GM20000 (cell line): ENCODE data around the gene FHIT.

ENCODE experiments used
- DNase-seq: peaks from one replicate; pipeline ENCODE4 v3.0.0; 2012; ENCODE audit warnings: low spot score
- TF ChIP-seq, protein P1 (sequence below): IDR thresholded peaks from 2 replicates; pipeline ENCODE4 v1.5.1; 2012; ENCODE audit warnings: mild to moderate bottlenecking, control low read depth; ENCODE audit errors: extremely low read depth, missing control alignments

Gene FHIT

GRCh38 chr3:59759298-59760031 is 1491.8 kb downstream of the FHIT start:
- TF ChIP-seq, protein P1, sequence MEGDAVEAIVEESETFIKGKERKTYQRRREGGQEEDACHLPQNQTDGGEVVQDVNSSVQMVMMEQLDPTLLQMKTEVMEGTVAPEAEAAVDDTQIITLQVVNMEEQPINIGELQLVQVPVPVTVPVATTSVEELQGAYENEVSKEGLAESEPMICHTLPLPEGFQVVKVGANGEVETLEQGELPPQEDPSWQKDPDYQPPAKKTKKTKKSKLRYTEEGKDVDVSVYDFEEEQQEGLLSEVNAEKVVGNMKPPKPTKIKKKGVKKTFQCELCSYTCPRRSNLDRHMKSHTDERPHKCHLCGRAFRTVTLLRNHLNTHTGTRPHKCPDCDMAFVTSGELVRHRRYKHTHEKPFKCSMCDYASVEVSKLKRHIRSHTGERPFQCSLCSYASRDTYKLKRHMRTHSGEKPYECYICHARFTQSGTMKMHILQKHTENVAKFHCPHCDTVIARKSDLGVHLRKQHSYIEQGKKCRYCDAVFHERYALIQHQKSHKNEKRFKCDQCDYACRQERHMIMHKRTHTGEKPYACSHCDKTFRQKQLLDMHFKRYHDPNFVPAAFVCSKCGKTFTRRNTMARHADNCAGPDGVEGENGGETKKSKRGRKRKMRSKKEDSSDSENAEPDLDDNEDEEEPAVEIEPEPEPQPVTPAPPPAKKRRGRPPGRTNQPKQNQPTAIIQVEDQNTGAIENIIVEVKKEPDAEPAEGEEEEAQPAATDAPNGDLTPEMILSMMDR = no peak
- DNase-seq = no peak

DNA sequence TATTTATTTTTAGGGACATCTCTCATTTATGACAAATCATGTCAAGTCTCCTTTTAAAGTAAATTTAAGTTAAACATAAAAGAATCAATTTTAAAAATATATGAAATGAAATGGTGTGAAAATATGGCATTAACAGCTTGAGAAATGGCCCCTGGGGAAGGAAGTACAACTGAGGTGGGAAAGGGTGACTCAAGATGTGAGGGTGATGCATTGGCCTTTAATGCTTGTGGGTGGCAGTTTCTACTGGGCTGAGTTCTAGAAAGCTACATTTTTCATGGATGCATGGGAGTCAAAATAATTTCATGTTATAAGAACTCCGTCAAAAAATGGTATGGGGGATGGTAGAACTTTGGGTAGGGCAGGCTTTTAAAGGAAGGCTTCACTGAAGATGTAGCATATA is 1492.6 kb downstream of the FHIT start:
- DNase-seq = no peak
- TF ChIP-seq, protein P1 = no peak

DNA sequence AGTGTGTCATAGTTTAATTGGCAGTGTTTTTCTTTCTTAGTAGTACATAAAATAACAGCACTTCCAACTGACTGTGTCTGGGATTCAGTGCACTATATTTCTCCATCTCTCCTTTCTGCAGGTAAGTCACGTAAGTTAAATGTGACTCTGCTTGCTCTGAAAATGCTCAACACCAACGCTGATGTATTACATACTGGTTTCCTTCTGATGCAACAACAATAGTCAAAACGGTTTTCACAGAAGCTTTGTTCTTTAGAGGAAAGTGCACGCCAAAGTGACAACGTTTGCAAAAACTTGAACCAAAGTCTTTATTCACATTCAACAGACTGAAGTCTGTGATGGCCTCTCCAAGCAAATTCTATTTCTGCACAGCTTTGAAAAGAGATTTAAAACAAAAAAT is 1494.3 kb downstream of the FHIT start:
- DNase-seq = no peak
- TF ChIP-seq, protein P1 = no peak

DNA sequence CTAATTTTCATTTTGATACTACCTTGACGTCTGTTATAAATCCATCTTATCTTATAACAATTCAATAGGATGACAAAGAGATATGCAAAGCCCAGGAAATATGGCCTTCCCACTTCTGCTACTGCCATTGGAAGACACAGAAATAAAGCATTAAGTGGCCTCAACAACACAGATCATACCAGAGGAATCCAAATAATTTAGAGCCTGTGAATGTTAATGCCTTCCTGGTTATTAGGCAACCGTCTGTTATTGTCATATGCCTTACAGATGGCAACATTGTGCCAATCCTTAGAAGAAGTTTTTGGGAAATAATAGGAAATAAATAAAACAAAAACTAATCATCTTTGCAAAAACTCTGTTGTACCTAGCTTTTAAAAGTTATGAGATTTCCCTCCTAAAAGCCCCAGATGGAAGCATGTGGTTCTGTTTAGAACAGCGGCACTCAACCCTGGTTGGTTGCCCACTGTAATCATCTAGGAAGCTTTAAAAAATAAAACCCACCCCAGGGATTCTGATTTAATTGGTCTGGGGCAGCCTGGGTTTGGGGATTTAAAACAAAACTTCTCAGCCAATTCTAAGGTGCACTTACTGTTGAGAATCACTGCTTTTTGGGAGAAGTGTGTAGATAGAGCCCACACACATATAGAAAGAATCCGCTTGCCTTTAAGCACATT is 1496.7 kb downstream of the FHIT start:
- no peak for DNase-seq
- TF ChIP-seq, protein P1 = no peak

DNA sequence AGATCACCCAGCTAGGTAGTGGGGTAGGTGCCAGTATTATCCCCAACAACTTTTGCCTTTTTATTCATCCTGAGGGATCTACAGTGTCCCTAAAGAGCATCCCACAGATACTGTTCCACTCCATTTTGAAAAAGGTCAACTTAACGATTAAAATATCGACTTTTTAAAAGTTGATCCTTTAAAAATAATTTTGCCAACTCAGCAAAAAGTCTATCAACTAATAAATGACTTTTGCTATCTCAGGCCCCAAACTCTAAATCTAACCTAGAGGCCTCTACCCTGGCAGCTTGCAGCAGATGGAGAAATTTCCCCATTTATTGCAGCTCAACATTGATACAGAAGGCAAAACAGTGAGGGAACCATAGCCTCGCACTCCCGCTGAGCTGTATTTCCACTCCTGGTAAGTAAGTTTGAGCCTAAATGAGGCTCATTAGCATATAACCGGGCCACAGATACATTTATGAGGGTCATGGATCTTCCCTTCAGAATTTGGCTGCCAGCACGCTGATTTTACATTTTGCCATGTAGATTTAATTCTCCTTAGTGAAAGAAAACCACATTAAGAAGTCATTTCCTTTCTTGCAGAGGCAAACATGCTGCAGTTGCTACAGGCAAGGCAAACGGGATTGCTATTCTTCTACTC is 1497.3 kb downstream of the FHIT start:
- TF ChIP-seq, protein P1 = no peak

GRCh38 chr3:59752925-59753324 is 1498.3 kb downstream of the FHIT start:
- TF ChIP-seq, protein P1 = no peak

More for the DNA sequence above, 1497.3 kb downstream of the FHIT start:
- DNase-seq = no peak

GRCh38 chr3:59751606-59752005 is 1499.6 kb downstream of the FHIT start:
- TF ChIP-seq, protein P1 = no peak
- no peak for DNase-seq

More at GRCh38 chr3:59752925-59753324, 1498.3 kb downstream of the FHIT start:
- no peak for DNase-seq
